ENCODE results near the gene TPRG1.
A peak's percentile ranks its signal among the peaks of the same experiment; 100 is the strongest.

Gene TPRG1

DNA sequence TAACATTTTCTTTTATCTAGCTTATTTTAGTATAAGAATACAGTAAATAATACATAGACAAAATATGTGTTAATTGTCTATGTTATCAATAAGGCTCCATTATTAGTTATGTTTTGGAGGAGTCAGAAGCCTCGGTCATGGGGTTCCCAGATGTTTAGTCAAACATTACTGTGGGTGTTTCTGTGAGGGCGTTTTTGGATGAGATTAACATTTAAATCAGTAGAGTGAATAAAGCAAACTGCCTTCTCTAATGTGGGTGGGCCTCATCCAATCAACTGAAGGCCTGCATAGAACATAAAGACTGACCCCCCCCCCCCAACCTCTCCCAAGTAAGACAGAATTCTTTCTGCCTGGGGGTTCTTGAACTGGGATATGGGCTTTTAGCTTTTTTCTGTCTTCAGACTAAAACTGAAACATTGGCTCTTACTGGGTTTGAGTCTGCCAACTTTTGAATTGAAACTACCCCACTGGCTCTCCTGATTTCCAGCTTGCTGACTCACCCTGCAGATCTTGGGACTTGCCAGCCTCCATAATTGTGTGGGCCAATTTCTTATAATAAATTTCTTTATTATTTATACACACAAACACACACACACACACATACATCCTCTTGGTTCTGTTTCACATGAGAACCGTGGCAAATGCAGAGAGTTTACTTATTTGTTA, 192.0 kb downstream of the TPRG1 start:
- DNase-seq: no peak
- Histone ChIP-seq H2BK15ac (ENCODE audit: low read depth, poor library complexity, severe bottlenecking) (no peak overlapping the region), H3K27ac (ENCODE audit: low read length, poor library complexity, severe bottlenecking) (no peak overlapping the region), H3K79me1 (replicated peaks; ENCODE audit: low read length, poor library complexity, severe bottlenecking) (no peaks in the 10 kb centered on the region), H3K4me1 (ENCODE audit: control insufficient read depth, insufficient read depth, low read depth, low read length) (peaks cover 3% of the 10 kb centered on the region), H3K4me2 (ENCODE audit: low read length, poor library complexity, severe bottlenecking) (no peak overlapping the region), H4K91ac (ENCODE audit: low read length) (no peak overlapping the region), H2BK5ac (ENCODE audit: low read depth, low read length, poor library complexity, severe bottlenecking) (no peak overlapping the region), H2BK12ac (ENCODE audit: low read length in 2 of 2) (no peak overlapping the region), H4K8ac (ENCODE audit: low read length) (no peak overlapping the region), H3K14ac (ENCODE audit: low read length in 2 of 2) (no peak overlapping the region), H3K4ac (ENCODE audit: low read depth in 1 of 2, low read length in 2 of 2) (no peak overlapping the region), H3K27me3 (ENCODE audit: control insufficient read depth in 1 of 2, insufficient read depth in 1 of 2, low read length in 2 of 2) (no peaks in the 10 kb centered on the region), H2AFZ (ENCODE audit: low read depth, low read length) (no peak overlapping the region), H3K9me3 (ENCODE audit: control insufficient read depth, low read length) (no peaks in the 10 kb centered on the region), H3K18ac (ENCODE audit: low read depth in 1 of 2, low read length in 2 of 2) (no peak overlapping the region), H3K9ac (ENCODE audit: low read length) (peak overlapping the region; percentile 61), H2AK5ac (ENCODE audit: low read length, severe bottlenecking) (no peak overlapping the region), H3K23ac (ENCODE audit: low read length in 2 of 2) (no peak overlapping the region), H2BK120ac (ENCODE audit: low read depth, low read length) (no peak overlapping the region), H3K36me3 (ENCODE audit: control insufficient read depth in 1 of 2, insufficient read depth in 2 of 2, low read depth in 1 of 2, low read length in 2 of 2) (no peaks in the 10 kb centered on the region), H3K4me3 (ENCODE audit: insufficient read depth in 1 of 2, low read depth in 1 of 2, low read length in 2 of 2) (peak overlapping the region in 1 of 2 experiments; percentile 46)
- WGBS: 92% methylated on average over 1 of the region's 3 CpGs

DNA sequence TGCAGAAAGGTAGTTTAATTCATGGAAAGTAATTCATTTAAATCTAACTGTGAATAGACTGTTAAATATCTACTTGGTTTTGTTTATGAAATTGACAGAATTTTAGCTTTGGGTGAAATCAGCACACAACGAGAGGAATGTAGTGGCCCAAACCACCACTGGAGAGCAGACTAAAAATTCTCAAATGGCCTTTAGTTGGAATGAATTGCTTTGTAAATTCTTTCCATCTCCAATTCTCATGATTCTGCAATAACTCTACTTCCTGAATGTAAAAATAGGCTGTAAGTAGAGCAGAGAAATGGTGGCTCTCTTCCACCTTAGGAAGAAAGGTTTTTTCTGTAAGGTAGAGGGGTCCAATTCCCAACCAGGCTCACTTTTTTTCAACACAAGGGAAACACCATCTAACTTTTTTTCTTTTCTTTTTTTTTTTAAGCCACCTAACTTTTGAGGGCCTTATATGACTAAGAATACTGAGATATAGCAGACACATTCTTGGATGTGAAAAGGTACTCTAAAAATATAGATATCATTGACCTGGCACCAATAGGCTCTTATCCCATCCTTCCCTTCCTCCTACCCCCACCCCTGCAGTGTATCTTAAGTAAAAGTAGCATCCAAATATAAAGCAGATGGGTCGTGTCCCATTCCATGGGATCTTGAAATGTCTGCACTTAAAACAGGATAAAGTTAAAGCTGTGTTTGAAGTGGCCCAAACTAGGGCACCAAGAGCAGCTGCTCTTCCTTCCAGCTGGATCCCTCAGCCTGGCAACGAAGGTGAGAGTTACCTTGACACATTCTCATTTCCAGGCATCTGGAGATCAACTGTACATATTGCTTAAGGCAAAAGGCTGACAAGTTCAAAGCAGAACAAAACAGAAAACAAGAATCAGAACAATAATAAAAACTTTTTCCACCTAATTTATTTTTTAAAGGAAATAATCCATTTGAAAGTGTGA, 194.1 kb downstream of the TPRG1 start:
- H3K79me1 ChIP-seq (replicated peaks; ENCODE audit: low read length, poor library complexity, severe bottlenecking): no peaks in the 10 kb centered on the region
- no peak overlapping the region for H2AK5ac ChIP-seq (ENCODE audit: low read length, severe bottlenecking)
- H3K14ac ChIP-seq (ENCODE audit: low read length in 2 of 2): no peak overlapping the region
- no peak overlapping the region for H2BK5ac ChIP-seq (ENCODE audit: low read depth, low read length, poor library complexity, severe bottlenecking)
- H3K36me3 ChIP-seq (ENCODE audit: control insufficient read depth in 1 of 2, insufficient read depth in 2 of 2, low read depth in 1 of 2, low read length in 2 of 2): no peaks in the 10 kb centered on the region
- H3K9ac ChIP-seq (ENCODE audit: low read length): no peak overlapping the region
- no peaks in the 10 kb centered on the region for H3K9me3 ChIP-seq (ENCODE audit: control insufficient read depth, low read length)
- H2BK15ac ChIP-seq (ENCODE audit: low read depth, poor library complexity, severe bottlenecking): no peak overlapping the region
- 86% methylated on average over 2 of the region's 3 CpGs for WGBS
- H2BK12ac ChIP-seq (ENCODE audit: low read length in 2 of 2): no peak overlapping the region
- no peak overlapping the region for H3K4me2 ChIP-seq (ENCODE audit: low read length, poor library complexity, severe bottlenecking)
- H4K91ac ChIP-seq (ENCODE audit: low read length): no peak overlapping the region
- no peak overlapping the region for H2AFZ ChIP-seq (ENCODE audit: low read depth, low read length)
- no peak overlapping the region for H3K18ac ChIP-seq (ENCODE audit: low read depth in 1 of 2, low read length in 2 of 2)
- no peak overlapping the region for H3K23ac ChIP-seq (ENCODE audit: low read length in 2 of 2)
- H3K4ac ChIP-seq (ENCODE audit: low read depth in 1 of 2, low read length in 2 of 2): no peak overlapping the region
- no peak overlapping the region for H3K27ac ChIP-seq (ENCODE audit: low read length, poor library complexity, severe bottlenecking)
- no peaks in the 10 kb centered on the region for H3K27me3 ChIP-seq (ENCODE audit: control insufficient read depth in 1 of 2, insufficient read depth in 1 of 2, low read length in 2 of 2)
- no peak overlapping the region for H2BK120ac ChIP-seq (ENCODE audit: low read depth, low read length)
- H3K4me1 ChIP-seq (ENCODE audit: control insufficient read depth, insufficient read depth, low read depth, low read length): no peaks in the 10 kb centered on the region
- H4K8ac ChIP-seq (ENCODE audit: low read length): no peak overlapping the region
- no peak for DNase-seq
- H3K4me3 ChIP-seq (ENCODE audit: insufficient read depth in 1 of 2, low read depth in 1 of 2, low read length in 2 of 2): no peak overlapping the region

DNA sequence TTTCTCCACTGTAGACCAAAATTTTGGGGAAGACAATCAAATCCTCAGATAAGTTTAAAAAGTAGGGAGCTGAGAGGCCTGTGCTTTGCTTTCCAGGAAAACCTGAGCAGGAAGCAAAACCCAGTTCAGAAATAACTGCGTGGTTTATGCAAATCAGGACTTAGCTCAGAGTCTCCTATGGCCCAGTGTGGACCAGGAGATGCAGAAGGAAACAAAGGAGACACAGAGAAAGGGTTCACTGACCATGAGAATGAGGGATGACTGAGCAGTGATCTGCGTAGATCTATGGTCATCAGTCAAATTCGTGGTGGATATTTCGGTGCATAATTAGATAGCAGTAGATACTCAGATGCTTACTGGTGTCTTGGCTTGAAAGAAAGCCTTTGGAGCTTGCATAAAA, 196.6 kb downstream of the TPRG1 start:
- Histone ChIP-seq H3K36me3 (ENCODE audit: control insufficient read depth in 1 of 2, insufficient read depth in 2 of 2, low read depth in 1 of 2, low read length in 2 of 2) (no peaks in the 10 kb centered on the region), H3K4me3 (ENCODE audit: insufficient read depth in 1 of 2, low read depth in 1 of 2, low read length in 2 of 2) (no peak overlapping the region), H2AFZ (ENCODE audit: low read depth, low read length) (no peak overlapping the region), H3K18ac (ENCODE audit: low read depth in 1 of 2, low read length in 2 of 2) (no peak overlapping the region), H3K23ac (ENCODE audit: low read length in 2 of 2) (no peak overlapping the region), H2BK12ac (ENCODE audit: low read length in 2 of 2) (no peak overlapping the region), H3K79me1 (replicated peaks; ENCODE audit: low read length, poor library complexity, severe bottlenecking) (no peaks in the 10 kb centered on the region), H3K27ac (ENCODE audit: low read length, poor library complexity, severe bottlenecking) (no peak overlapping the region), H3K14ac (ENCODE audit: low read length in 2 of 2) (no peak overlapping the region), H3K4ac (ENCODE audit: low read depth in 1 of 2, low read length in 2 of 2) (no peak overlapping the region), H2AK5ac (ENCODE audit: low read length, severe bottlenecking) (no peak overlapping the region), H3K27me3 (ENCODE audit: control insufficient read depth in 1 of 2, insufficient read depth in 1 of 2, low read length in 2 of 2) (no peaks in the 10 kb centered on the region), H2BK5ac (ENCODE audit: low read depth, low read length, poor library complexity, severe bottlenecking) (no peak overlapping the region), H3K4me1 (ENCODE audit: control insufficient read depth, insufficient read depth, low read depth, low read length) (no peaks in the 10 kb centered on the region), H3K4me2 (ENCODE audit: low read length, poor library complexity, severe bottlenecking) (no peak overlapping the region), H3K9me3 (ENCODE audit: control insufficient read depth, low read length) (no peaks in the 10 kb centered on the region), H2BK120ac (ENCODE audit: low read depth, low read length) (no peak overlapping the region), H4K8ac (ENCODE audit: low read length) (no peak overlapping the region), H4K91ac (ENCODE audit: low read length) (no peak overlapping the region), H2BK15ac (ENCODE audit: low read depth, poor library complexity, severe bottlenecking) (no peak overlapping the region), H3K9ac (ENCODE audit: low read length) (no peak overlapping the region)
- DNase-seq: no peak
- 86% methylated on average over 4 of the region's 4 CpGs for WGBS

DNA sequence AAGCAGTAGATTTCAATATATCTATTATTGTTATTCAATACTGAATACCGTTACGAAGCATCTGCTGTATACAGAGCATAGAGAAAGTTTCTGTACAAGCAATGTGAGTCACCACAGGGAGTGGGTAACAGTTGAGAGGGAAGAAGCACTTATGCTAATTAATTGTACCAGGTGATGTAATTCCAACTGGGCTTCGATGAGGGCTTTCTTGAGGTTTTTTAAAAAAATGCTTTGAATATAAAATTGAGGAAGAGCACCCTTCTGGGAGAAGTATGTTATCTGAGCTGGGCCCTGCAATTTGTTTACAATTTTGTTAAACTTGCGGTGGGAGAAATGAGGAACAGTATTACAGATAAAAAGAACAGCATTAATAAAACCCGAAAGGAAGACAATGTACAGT, 197.9 kb downstream of the TPRG1 start:
- Histone ChIP-seq H2AFZ (ENCODE audit: low read depth, low read length) (no peak overlapping the region), H3K9ac (ENCODE audit: low read length) (no peak overlapping the region), H4K91ac (ENCODE audit: low read length) (no peak overlapping the region), H3K4me1 (ENCODE audit: control insufficient read depth, insufficient read depth, low read depth, low read length) (no peaks in the 10 kb centered on the region), H3K4me3 (ENCODE audit: insufficient read depth in 1 of 2, low read depth in 1 of 2, low read length in 2 of 2) (no peak overlapping the region), H3K9me3 (ENCODE audit: control insufficient read depth, low read length) (no peaks in the 10 kb centered on the region), H2AK5ac (ENCODE audit: low read length, severe bottlenecking) (no peak overlapping the region), H3K23ac (ENCODE audit: low read length in 2 of 2) (no peak overlapping the region), H3K4ac (ENCODE audit: low read depth in 1 of 2, low read length in 2 of 2) (no peak overlapping the region), H2BK120ac (ENCODE audit: low read depth, low read length) (no peak overlapping the region), H2BK5ac (ENCODE audit: low read depth, low read length, poor library complexity, severe bottlenecking) (no peak overlapping the region), H3K4me2 (ENCODE audit: low read length, poor library complexity, severe bottlenecking) (no peak overlapping the region), H3K18ac (ENCODE audit: low read depth in 1 of 2, low read length in 2 of 2) (no peak overlapping the region), H4K8ac (ENCODE audit: low read length) (no peak overlapping the region), H3K36me3 (ENCODE audit: control insufficient read depth in 1 of 2, insufficient read depth in 2 of 2, low read depth in 1 of 2, low read length in 2 of 2) (no peaks in the 10 kb centered on the region), H3K79me1 (replicated peaks; ENCODE audit: low read length, poor library complexity, severe bottlenecking) (no peaks in the 10 kb centered on the region), H3K27ac (ENCODE audit: low read length, poor library complexity, severe bottlenecking) (no peak overlapping the region), H2BK12ac (ENCODE audit: low read length in 2 of 2) (no peak overlapping the region), H3K14ac (ENCODE audit: low read length in 2 of 2) (no peak overlapping the region), H2BK15ac (ENCODE audit: low read depth, poor library complexity, severe bottlenecking) (no peak overlapping the region), H3K27me3 (ENCODE audit: control insufficient read depth in 1 of 2, insufficient read depth in 1 of 2, low read length in 2 of 2) (no peaks in the 10 kb centered on the region)
- DNase-seq: no peak
- WGBS: 71% methylated on average over 5 of the region's 5 CpGs

Measured in mesenchymal stem cell (in vitro differentiated cells and primary cell).